H1 (cell line): ENCODE measurements around the gene NTNG2. TPM values are rescaled to one million over a fixed set of nuclear protein-coding genes. Genes with fewer than 3 reads are reported as not detected.

ENCODE experiments used
- CTCF ChIA-PET: fragments of 300-600 bp; sonication (Branson Sonifier 250); formaldehyde crosslinking; loops from one replicate; lab custom pipeline; 2021; ENCODE audit not compliant: partially characterized antibody; lab: Charles Lee
- POLR2A ChIA-PET: fragments of 300-600 bp; sonication (Branson Sonifier 250); formaldehyde crosslinking; loops from one replicate; lab custom pipeline; 2021; ENCODE audit warnings: inconsistent platforms; ENCODE audit not compliant: partially characterized antibody; lab: Charles Lee
- DNase-seq, 2 experiments: peaks; one replicate each; pipeline versions ENCODE4 v3.0.0 to v3.0.0-alpha.2; 2010 to 2022; ENCODE audit warnings: low spot score in 2 of 2, low read depth in 1 of 2, mixed read lengths in 1 of 2
- FAIRE-seq: peaks from 2 replicates; lab custom pipeline; 2011; peaks lifted over from hg19 to GRCh38; lab: Jason Lieb, UNC
- H2AFZ ChIP-seq: 2 replicates; pipeline ENCODE4 v1.8.1; 2012; ENCODE audit warnings: low read length, inconsistent platforms
- H2AK5ac ChIP-seq: 2 replicates; pipeline ENCODE4 v1.6.1; 2013; ENCODE audit warnings: low read depth, low read length
- H2BK120ac ChIP-seq: replicated peaks from 2 replicates; pipeline ENCODE3; 2013; ENCODE audit warnings: low read depth, low read length, inconsistent platforms
- H2BK12ac ChIP-seq: 2 replicates; pipeline ENCODE4 v1.6.1; 2013; ENCODE audit warnings: low read depth, low read length
- H2BK15ac ChIP-seq: 2 replicates; pipeline ENCODE4 v1.6.1; 2013; ENCODE audit warnings: low read length
- H2BK20ac ChIP-seq: 2 replicates; pipeline ENCODE4 v1.6.1; 2013; ENCODE audit warnings: low read length
- H2BK5ac ChIP-seq: 2 replicates; pipeline ENCODE4 v1.6.1; 2013; ENCODE audit warnings: low read depth, low read length
- H3K14ac ChIP-seq: 2 replicates; pipeline ENCODE4 v1.6.1; 2013; ENCODE audit warnings: inconsistent platforms; ENCODE audit not compliant: insufficient read length
- H3K18ac ChIP-seq: 2 replicates; pipeline ENCODE4 v1.6.1; 2013; ENCODE audit warnings: low read length; ENCODE audit errors: extremely low read depth
- H3K23ac ChIP-seq: 2 replicates; pipeline ENCODE4 v1.6.1; 2013; ENCODE audit warnings: inconsistent platforms; ENCODE audit not compliant: insufficient read length
- H3K23me2 ChIP-seq: 2 replicates; pipeline ENCODE4 v1.6.1; 2013; ENCODE audit warnings: low read depth, low read length
- H3K27ac ChIP-seq: 2 replicates; pipeline ENCODE4 v1.6.1; 2011; ENCODE audit warnings: low read depth, low read length, inconsistent platforms
- H3K27me3 ChIP-seq, 4 experiments: replicated peaks in 1 of 4; 1 replicate in 1 of 4; 2 replicates in 3 of 4; pipeline versions ENCODE4 v1.6.1 to v1.8.1; 2011 to 2013; ENCODE audit warnings: low read length in 3 of 4, mild to moderate bottlenecking in 3 of 4, inconsistent platforms in 2 of 4, mixed read lengths in 2 of 4, moderate library complexity in 1 of 4; ENCODE audit not compliant: control insufficient read depth in 3 of 4, insufficient read depth in 3 of 4; ENCODE audit errors: extremely low read depth in 1 of 4
- H3K36me3 ChIP-seq, 4 experiments: 2 replicates each; pipeline versions ENCODE4 v1.6.1 to v1.8.1; 2011 to 2013; ENCODE audit warnings: mild to moderate bottlenecking in 4 of 4, low read length in 3 of 4, moderate library complexity in 2 of 4, control low read depth in 1 of 4, inconsistent platforms in 1 of 4; ENCODE audit not compliant: insufficient read depth in 4 of 4, control insufficient read depth in 2 of 4
- H3K4ac ChIP-seq: replicated peaks from 2 replicates; pipeline ENCODE3; 2013; ENCODE audit warnings: low read length, low read depth, mixed read lengths, inconsistent platforms; ENCODE audit not compliant: insufficient read length
- H3K4me1 ChIP-seq, 4 experiments: replicated peaks in 1 of 4; 1 replicate in 1 of 4; 2 replicates in 3 of 4; pipeline versions ENCODE4 v1.6.1 to v1.8.1; 2011 to 2013; ENCODE audit warnings: low read length in 3 of 4, inconsistent platforms in 2 of 4, mixed read lengths in 1 of 4; ENCODE audit not compliant: insufficient read depth in 4 of 4, control insufficient read depth in 3 of 4
- H3K4me2 ChIP-seq, 2 experiments: 2 replicates each; pipeline versions ENCODE4 v1.6.1 to v1.8.1; 2011 to 2013; ENCODE audit warnings: low read depth in 2 of 2, low read length in 2 of 2, control low read depth in 1 of 2, inconsistent platforms in 1 of 2, mild to moderate bottlenecking in 1 of 2; ENCODE audit not compliant: insufficient read depth in 1 of 2
- H3K4me3 ChIP-seq, 4 experiments: fragments of 200-600, 300-600 bp in 1 of 4; sonication (generic), shearing (Covaris generic), sonication (Bioruptor Twin) in 1 of 4; 2 replicates each; pipeline versions ENCODE4 v1.5.1 to v1.8.1; 2011 to 2016; ENCODE audit warnings: low read length in 4 of 4, low read depth in 3 of 4, control low read depth in 2 of 4, inconsistent platforms in 2 of 4, mild to moderate bottlenecking in 2 of 4, mixed read lengths in 1 of 4, moderate library complexity in 1 of 4; ENCODE audit not compliant: insufficient read depth in 2 of 4; ENCODE audit errors: extremely low read depth in 1 of 4
- H3K56ac ChIP-seq: replicated peaks from 2 replicates; pipeline ENCODE3; 2013; ENCODE audit warnings: low read depth, mild to moderate bottlenecking, mixed read lengths, low read length, inconsistent platforms; ENCODE audit not compliant: insufficient read length
- H3K79me1 ChIP-seq: 2 replicates; pipeline ENCODE4 v1.6.1; 2013; ENCODE audit warnings: low read depth, low read length, control low read depth
- H3K79me2 ChIP-seq, 2 experiments: 2 replicates each; pipeline versions ENCODE4 v1.6.1 to v1.8.1; 2012 to 2013; ENCODE audit warnings: low read length in 2 of 2, mild to moderate bottlenecking in 2 of 2, inconsistent platforms in 1 of 2; ENCODE audit not compliant: insufficient read depth in 2 of 2, control insufficient read depth in 1 of 2
- H3K9ac ChIP-seq, 4 experiments: replicated peaks in 1 of 4; 1 replicate in 1 of 4; 2 replicates in 3 of 4; pipeline versions ENCODE4 v1.6.1 to v1.8.1; 2011 to 2013; ENCODE audit warnings: low read depth in 3 of 4, low read length in 3 of 4, control low read depth in 2 of 4, mild to moderate bottlenecking in 2 of 4, moderate library complexity in 2 of 4, inconsistent platforms in 1 of 4; ENCODE audit errors: extremely low read depth in 1 of 4
- H3K9me3 ChIP-seq, 2 experiments: 2 replicates each; pipeline versions ENCODE4 v1.6.1 to v1.8.1; 2012 to 2013; ENCODE audit warnings: mild to moderate bottlenecking in 2 of 2, moderate library complexity in 2 of 2, control low read depth in 1 of 2, inconsistent platforms in 1 of 2, low read depth in 1 of 2, low read length in 1 of 2, mixed read lengths in 1 of 2; ENCODE audit not compliant: insufficient read depth in 2 of 2
- H4K20me1 ChIP-seq, 2 experiments: replicated peaks in 1 of 2; 2 replicates each; pipeline versions ENCODE3 to v1.8.1; 2011 to 2013; ENCODE audit warnings: inconsistent platforms in 2 of 2, low read length in 2 of 2, mild to moderate bottlenecking in 1 of 2; ENCODE audit not compliant: insufficient read depth in 2 of 2, control insufficient read depth in 1 of 2
- H4K5ac ChIP-seq: 2 replicates; pipeline ENCODE4 v1.6.1; 2013; ENCODE audit warnings: low read length, low read depth, mixed read lengths, inconsistent platforms; ENCODE audit not compliant: insufficient read length
- H4K8ac ChIP-seq: 2 replicates; pipeline ENCODE4 v1.8.0; 2013; ENCODE audit warnings: mild to moderate bottlenecking, moderate library complexity, low read length, inconsistent platforms; ENCODE audit not compliant: insufficient read depth; ENCODE audit errors: extremely low read depth
- H4K91ac ChIP-seq: replicated peaks from 2 replicates; pipeline ENCODE3; 2013; ENCODE audit warnings: low read length, mixed read lengths, inconsistent platforms; ENCODE audit not compliant: insufficient read length
- ASH2L ChIP-seq: fragments of 200-600, 300-600 bp; sonication (generic); IDR thresholded peaks from one replicate; pipeline ENCODE4 v1.7.1; 2017; ENCODE audit warnings: low read length
- BACH1 ChIP-seq: IDR thresholded peaks from 2 replicates; pipeline ENCODE4 v1.6.1; 2012; ENCODE audit warnings: low read length, improper control_type of control experiment
- CBX8 ChIP-seq: fragments of 300-800, 300-1000 bp; sonication (generic); IDR thresholded peaks from 2 replicates; pipeline ENCODE4 v1.7.1; 2016; ENCODE audit warnings: low read depth, low read length, borderline replicate concordance
- E2F6 ChIP-seq: IDR thresholded peaks from 2 replicates; pipeline ENCODE4 v1.6.1; 2012; ENCODE audit warnings: inconsistent platforms
- EGR1 ChIP-seq: IDR thresholded peaks from 2 replicates; pipeline ENCODE4 v1.6.1; 2011; ENCODE audit warnings: low read depth, low read length, borderline replicate concordance
- GABPA ChIP-seq: IDR thresholded peaks from 2 replicates; pipeline ENCODE4 v1.6.1; 2011; ENCODE audit warnings: mild to moderate bottlenecking, low read length, moderate library complexity, borderline replicate concordance; ENCODE audit not compliant: insufficient read depth
- JUND ChIP-seq: IDR thresholded peaks from 2 replicates; pipeline ENCODE4 v1.6.1; 2011; ENCODE audit warnings: mild to moderate bottlenecking, improper control_type of control experiment, low read length
- KDM4A ChIP-seq: IDR thresholded peaks from one replicate; pipeline ENCODE4 v1.7.1; 2012; ENCODE audit warnings: low read depth, mild to moderate bottlenecking, moderate library complexity, low read length, inconsistent platforms; ENCODE audit not compliant: severe bottlenecking
- NRF1 ChIP-seq: IDR thresholded peaks from 2 replicates; pipeline ENCODE4 v1.6.1; 2011; ENCODE audit warnings: mild to moderate bottlenecking, low read depth, low read length, improper control_type of control experiment
- SIRT6 ChIP-seq: IDR thresholded peaks from one replicate; pipeline ENCODE4 v1.7.1; 2012; ENCODE audit warnings: low read length, inconsistent platforms
- TAF7 ChIP-seq: optimal IDR thresholded peaks from 2 replicates; pipeline ENCODE3; 2011; ENCODE audit warnings: low read depth, mild to moderate bottlenecking, inconsistent platforms, low read length, moderate library complexity, borderline replicate concordance
- TCF12 ChIP-seq: IDR thresholded peaks from 2 replicates; pipeline ENCODE4 v1.6.1; 2011; ENCODE audit warnings: low read depth, mild to moderate bottlenecking, low read length
- TEAD4 ChIP-seq: IDR thresholded peaks from 2 replicates; pipeline ENCODE4 v1.6.1; 2012; ENCODE audit warnings: low read depth, low read length, inconsistent platforms, mixed read lengths
- YY1 ChIP-seq: IDR thresholded peaks from 2 replicates; pipeline ENCODE4 v1.6.1; 2011; ENCODE audit warnings: low read depth, mild to moderate bottlenecking, low read length
- ZNF274 ChIP-seq: IDR thresholded peaks from 2 replicates; pipeline ENCODE4 v1.7.0; 2012; ENCODE audit warnings: low read length, borderline replicate concordance; ENCODE audit errors: extremely low read depth
- WGBS, 2 experiments: shearing (Covaris generic) in 1 of 2; methylation state at CpG; one replicate each; pipeline versions ENCODE4 v1.1.6 to v1.1.7; 2013 to 2015; ENCODE audit warnings: low lambda C conversion rate in 2 of 2, mixed read lengths in 2 of 2, inconsistent platforms in 1 of 2, low coverage in 1 of 2, missing lambda C conversion rate in 1 of 2; ENCODE audit not compliant: insufficient replicate concordance in 2 of 2, insufficient coverage in 1 of 2, insufficient read length in 1 of 2; ENCODE audit errors: extremely low coverage in 1 of 2, missing lambda C conversion rate in 1 of 2; 5-methylcytosine and 5-hydroxymethylcytosine counted together
- polyA plus RNA-seq, 7 experiments: library from polyadenylated mRNA; depleted of rRNA in 3 of 7; stranded (reverse) in 5 of 7; unstranded in 2 of 7; fragments of >200 nt in 5 of 7; fragments of 200-250 nt in 2 of 7; gene quantifications; 1 replicate in 5 of 7; 2 replicates in 1 of 7; 4 replicates in 1 of 7; pipeline versions ENCODE4 v1.2.1 to v1.2.3, GENCODE V29; 2011 to 2013; ENCODE audit warnings: missing spikeins in 2 of 7, mixed read lengths in 2 of 7
- total RNA-seq: library from RNA; stranded (reverse); fragmentation: NEBNext Ultra II Directional; extraction: Animal tissue kit (Norgen Biotek cat#: 25700); gene quantifications from 2 replicates; pipeline ENCODE4 v1.2.1, GENCODE V29; 2021

The NTNG2 gene
- total and polyA plus RNA-seq, 2 of the 8 experiments (the other 6 are each of a cell fraction or from before 2014, with no cell fraction given), result 1.4 to 1.5 TPM

- Histone ChIP-seq H3K9ac (no peak overlapping the region), H4K20me1 (no peaks in the 10 kb centered on the region), H4K5ac (no peak overlapping the region), H3K79me2 (no peaks in the 10 kb centered on the region), H4K8ac (no peak overlapping the region), H4K91ac (no peak overlapping the region), H3K9me3 (no peaks in the 10 kb centered on the region), H2BK12ac (no peak overlapping the region), H3K36me3 (no peaks in the 10 kb centered on the region), H3K27me3 (peaks cover 0 to 2% (median 0%) of the 10 kb centered on the region in 4 experiments; a peak in 2 of 7 replicates), H2BK120ac (no peak overlapping the region), H3K79me1 (no peaks in the 10 kb centered on the region), H3K23me2 (no peaks in the 10 kb centered on the region), H3K23ac (no peak overlapping the region), H3K4me1 (peaks cover 0 to 10% (median 6%) of the 10 kb centered on the region in 4 experiments; a peak in 5 of 7 replicates), H2BK15ac (no peak overlapping the region), H3K18ac (no peak overlapping the region), H3K4me3 (no peak overlapping the region), H3K56ac (no peak overlapping the region), H2BK5ac (no peak overlapping the region), H2AK5ac (no peak overlapping the region), H3K27ac (no peak overlapping the region), H2BK20ac (no peak overlapping the region), H3K4ac (no peak overlapping the region), H3K4me2 (no peak overlapping the region), H3K14ac (no peak overlapping the region), H2AFZ (no peak overlapping the region)
- FAIRE-seq, result no peak
- ChIA-PET POLR2A (no interaction called here), CTCF (interaction anchor here (0.7 to 6.6 kb wide), 4 partner anchors 18 to 103 kb away, joined by 3 to 26 read pairs (median 4); no protein-coding TSS in a partner anchor)
- no peak for TF ChIP-seq ZNF274
- TF ChIP-seq TEAD4, result no peak
- TF ChIP-seq E2F6, result no peak
- no peak for TF ChIP-seq YY1
- TF ChIP-seq ASH2L, result no peak
- no peak for TF ChIP-seq BACH1
- no peak for TF ChIP-seq NRF1
- TF ChIP-seq TCF12, result no peak
- no peak for TF ChIP-seq TAF7
- TF ChIP-seq KDM4A, result no peak
- TF ChIP-seq JUND, result no peak
- TF ChIP-seq EGR1, result no peak
- no peak for TF ChIP-seq SIRT6
- TF ChIP-seq GABPA, result no peak
- no peak for TF ChIP-seq CBX8
- no peak for DNase-seq
- 92% methylated on average over 10 of the region's 10 CpGs; no CpG with 5 or more reads in 1 of the 2 experiments for WGBS, 2 experiments
Observed at GRCh38 chr9:132150256-132150655, 11.6 kb upstream of the NTNG2 start.
